Activated naive CD4-positive, alpha-beta T cell (primary cell): ENCODE results near the gene UTP11.
"Not testable (repeated sequence)": the region's sequence is repeated elsewhere in the genome, so short reads cannot be mapped to it uniquely, and the experiment has no call there.

Source experiments
- DNase-seq, 4 experiments: peaks; one replicate each; lab custom pipeline; 2025; lab: John Stamatoyannopoulos, UW

The UTP11 gene

GRCh38 chr1:38027201-38028104 is 14.9 kb downstream of the UTP11 start:
- DNase-seq = no peak

- DNase-seq = peak in 1 of 4 experiments; percentile 20
These were observed 15.6 kb downstream of the UTP11 start for GRCh38 chr1:38028105-38028591.

GRCh38 chr1:38028671-38029070 is 16.1 kb downstream of the UTP11 start:
- no peak for DNase-seq

- DNase-seq = no peak
These were observed 16.6 kb downstream of the UTP11 start for GRCh38 chr1:38029081-38029681.

GRCh38 chr1:38029685-38030511 is 17.4 kb downstream of the UTP11 start:
- DNase-seq = peak in 2 of 4 experiments; percentile 5 to 28

GRCh38 chr1:38030596-38031512 is 18.3 kb downstream of the UTP11 start:
- DNase-seq = no peak

GRCh38 chr1:38031513-38031866 is 19.0 kb downstream of the UTP11 start:
- no peak for DNase-seq

- not testable (repeated sequence) for DNase-seq
These were observed 20.5 kb downstream of the UTP11 start for GRCh38 chr1:38032992-38033391.

- DNase-seq = no peak
These were observed 22.3 kb downstream of the UTP11 start for GRCh38 chr1:38034871-38035270.

- no peak for DNase-seq
These were observed 24.8 kb downstream of the UTP11 start for GRCh38 chr1:38037221-38037939.

- DNase-seq = no peak
These were observed 26.3 kb downstream of the UTP11 start for GRCh38 chr1:38038861-38039260.

GRCh38 chr1:38039331-38040088 is 27.0 kb downstream of the UTP11 start:
- no peak for DNase-seq

- no peak for DNase-seq
These were observed 29.7 kb downstream of the UTP11 start for GRCh38 chr1:38041936-38042834.

GRCh38 chr1:38043036-38043747 is 30.7 kb downstream of the UTP11 start:
- DNase-seq = no peak

- DNase-seq = no peak
These were observed 32.0 kb downstream of the UTP11 start for GRCh38 chr1:38044221-38045215.

- DNase-seq = no peak
These were observed 33.1 kb downstream of the UTP11 start for GRCh38 chr1:38045401-38046332.
